ENCODE results near the gene DMRTA2. TPM values are rescaled to one million over a fixed set of nuclear protein-coding genes. Genes with fewer than 3 reads are reported as not detected.

DMRTA2 gene
- total RNA-seq, 2 donors from 2014 or later, result not detected

GRCh38 chr1:50453266-50453665 lies 30.0 kb upstream of the DMRTA2 start:
- DNase-seq, result no peak
- TF ChIP-seq CTCF (IDR thresholded peaks at IDR 0.05) (no peak), POLR2A (IDR thresholded peaks at IDR 0.05) (no peak)
- no peaks in the 10 kb centered on the region for H3K36me3 ChIP-seq (replicated peaks in 1 of 2; ENCODE audit: insufficient read depth in 1 of 2, low read depth in 2 of 2)
- WGBS, 2 donors, result 83 to 88% methylated on average over 7 of the region's 7 CpGs
- H3K4me3 ChIP-seq, result no peak overlapping the region
- H3K4me1 ChIP-seq, result no peaks in the 10 kb centered on the region
- ATAC-seq, result no peak
- no peak overlapping the region for H3K27ac ChIP-seq
- no peaks in the 10 kb centered on the region for H3K27me3 ChIP-seq
- intact Hi-C loops (cut with DNase I), result no loop called here
- H3K9me3 ChIP-seq, result no peaks in the 10 kb centered on the region

- Histone ChIP-seq H3K9me3 (no peaks in the 10 kb centered on the region), H3K27ac (no peak overlapping the region), H3K4me3 (no peak overlapping the region), H3K4me1 (no peaks in the 10 kb centered on the region), H3K36me3 (replicated peaks in 1 of 2; ENCODE audit: insufficient read depth in 1 of 2, low read depth in 2 of 2) (no peaks in the 10 kb centered on the region), H3K27me3 (no peaks in the 10 kb centered on the region)
- TF ChIP-seq CTCF (IDR thresholded peaks at IDR 0.05), result no peak
- no peak for TF ChIP-seq POLR2A (IDR thresholded peaks at IDR 0.05)
- no peak for DNase-seq
- ATAC-seq, result no peak
- intact Hi-C loops (cut with DNase I), result no loop called here
- 95 to 100% methylated on average over 1 of the region's 1 CpG for WGBS, 2 donors
Observed at GRCh38 chr1:50452700-50453099, 29.5 kb upstream of the DMRTA2 start.

GRCh38 chr1:50450861-50451653 lies 27.8 kb upstream of the DMRTA2 start:
- no peaks in the 10 kb centered on the region for H3K4me1 ChIP-seq
- intact Hi-C loops (cut with DNase I), result no loop called here
- DNase-seq (no peak), ATAC-seq (no peak)
- 81 to 92% methylated on average over 4 of the region's 4 CpGs for WGBS, 2 donors
- H3K27ac ChIP-seq, result no peak overlapping the region
- no peaks in the 10 kb centered on the region for H3K27me3 ChIP-seq
- H3K36me3 ChIP-seq (replicated peaks in 1 of 2; ENCODE audit: insufficient read depth in 1 of 2, low read depth in 2 of 2), result no peaks in the 10 kb centered on the region
- H3K9me3 ChIP-seq, result no peaks in the 10 kb centered on the region
- no peak overlapping the region for H3K4me3 ChIP-seq
- no peak for TF ChIP-seq CTCF (IDR thresholded peaks at IDR 0.05)
- no peak for TF ChIP-seq POLR2A (IDR thresholded peaks at IDR 0.05)

- Histone ChIP-seq H3K36me3 (replicated peaks in 1 of 2; ENCODE audit: insufficient read depth in 1 of 2, low read depth in 2 of 2) (no peaks in the 10 kb centered on the region), H3K9me3 (no peaks in the 10 kb centered on the region), H3K27me3 (no peaks in the 10 kb centered on the region), H3K4me3 (no peak overlapping the region), H3K4me1 (no peaks in the 10 kb centered on the region), H3K27ac (no peak overlapping the region)
- DNase-seq, result no peak
- WGBS, 2 donors, result 100% methylated on average over 1 of the region's 1 CpG
- ATAC-seq, result no peak
- no peak for TF ChIP-seq CTCF (IDR thresholded peaks at IDR 0.05)
- no peak for TF ChIP-seq POLR2A (IDR thresholded peaks at IDR 0.05)
- intact Hi-C loops (cut with DNase I), result no loop called here
Observed at GRCh38 chr1:50447961-50448360, 24.7 kb upstream of the DMRTA2 start.

- H3K36me3 ChIP-seq (replicated peaks in 1 of 2; ENCODE audit: insufficient read depth in 1 of 2, low read depth in 2 of 2), result peaks cover 0 to 8% of the 10 kb centered on the region in 2 donors
- no peaks in the 10 kb centered on the region for H3K4me1 ChIP-seq
- ATAC-seq, result no peak
- 87 to 88% methylated on average over 6 of the region's 6 CpGs for WGBS, 2 donors
- H3K4me3 ChIP-seq, result no peak overlapping the region
- no peaks in the 10 kb centered on the region for H3K9me3 ChIP-seq
- H3K27ac ChIP-seq, result no peak overlapping the region
- TF ChIP-seq CTCF (IDR thresholded peaks at IDR 0.05), result no peak
- TF ChIP-seq POLR2A (IDR thresholded peaks at IDR 0.05), result no peak
- DNase-seq, result no peak
- intact Hi-C loops (cut with DNase I), result no loop called here
- H3K27me3 ChIP-seq, result no peaks in the 10 kb centered on the region
Observed at GRCh38 chr1:50441183-50441582, 17.9 kb upstream of the DMRTA2 start.

Measured in body of pancreas (tissue), 4 donors.